ENCODE data around the gene PIP5K1B. TPM values are rescaled to one million over a fixed set of nuclear protein-coding genes. Genes with fewer than 3 reads are reported as not detected.

The PIP5K1B gene
- total RNA-seq, 1 experiment from 2014 or later = 0.20 TPM

DNA sequence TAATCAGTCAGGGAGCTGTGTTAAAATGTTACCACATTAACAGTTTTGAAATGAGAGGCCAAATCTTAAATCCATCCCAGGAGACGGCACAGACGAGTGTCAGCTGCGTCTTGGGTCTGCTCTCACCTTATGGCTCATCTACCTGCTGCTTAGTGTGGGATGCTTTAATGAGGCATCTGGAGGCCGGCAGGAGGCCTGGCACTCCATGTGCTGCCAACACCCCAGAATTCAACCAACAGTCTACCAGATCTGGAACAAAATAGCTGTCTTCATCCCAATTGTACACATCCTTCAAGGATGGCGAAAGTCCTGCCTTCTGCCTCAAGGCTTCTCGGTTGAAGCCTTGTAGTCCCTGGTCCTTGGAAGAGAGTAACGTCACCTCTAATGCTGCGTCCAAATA lies 296.9 kb downstream of the PIP5K1B start:
- Histone ChIP-seq H3K4me1 (ENCODE audit: control insufficient read depth in 1 of 2, insufficient read depth in 2 of 2, low read length in 2 of 2) (no peaks in the 10 kb centered on the region), H3K36me3 (ENCODE audit: control insufficient read depth in 1 of 2, insufficient read depth in 2 of 2, low read length in 2 of 2) (no peaks in the 10 kb centered on the region), H3K27me3 (ENCODE audit: insufficient read depth, low read length) (peaks cover 6% of the 10 kb centered on the region; the same call in 1 of the 2 replicates), H3K9me2 (ENCODE audit: insufficient read depth) (no peaks in the 10 kb centered on the region), H3K79me2 (ENCODE audit: insufficient read depth, low read length) (no peaks in the 10 kb centered on the region), H3K9ac (ENCODE audit: low read length) (no peak overlapping the region), H3K27ac (ENCODE audit: low read depth, low read length) (no peak overlapping the region), H3K9me3 (ENCODE audit: control insufficient read depth in 1 of 2, insufficient read depth in 1 of 2, low read depth in 1 of 2, low read length in 2 of 2) (no peaks in the 10 kb centered on the region), H3K4me3 (replicated peaks in 1 of 2; ENCODE audit: low read depth in 1 of 2, low read length in 2 of 2) (no peak overlapping the region), H2AFZ (ENCODE audit: low read depth, low read length, poor library complexity, severe bottlenecking) (no peak overlapping the region), H3K4me2 (ENCODE audit: low read length) (no peak overlapping the region), H4K20me1 (ENCODE audit: insufficient read depth) (no peaks in the 10 kb centered on the region)
- ChIA-PET RAD21 (ENCODE audit: low non-redundant PET in 1 of 2, low total read pairs in 2 of 2, uncharacterized antibody in 2 of 2, unreplicated experiment in 2 of 2) (no interaction called here), POLR2A (no interaction called here), CTCF (interaction anchor here (0.9 kb wide), 1 partner anchor 434 kb away, joined by 4 read pairs; no protein-coding TSS in a partner anchor)
- TF ChIP-seq ZNF274 (IDR thresholded peaks at IDR 0.05; ENCODE audit: low read depth, low read length) = no peak
- TF ChIP-seq POLR2A (IDR thresholded peaks at IDR 0.05; ENCODE audit: borderline replicate concordance, extremely low read depth, insufficient read depth, insufficient read length) = no peak
- no peak for TF ChIP-seq CEBPB (IDR thresholded peaks at IDR 0.05; ENCODE audit: low read depth)
- TF ChIP-seq CTCF (IDR thresholded peaks at IDR 0.05 in 2 of 3, conservative IDR thresholded peaks at IDR 0.05 in 1 of 3; ENCODE audit: borderline replicate concordance in 1 of 3, insufficient read depth in 1 of 3, low read depth in 2 of 3, low read length in 2 of 3) = no peak
- TF ChIP-seq RAD21 (IDR thresholded peaks at IDR 0.05; ENCODE audit: low read depth) = no peak
- no peak for TF ChIP-seq JUND (IDR thresholded peaks at IDR 0.05)
- TF ChIP-seq EZH2 (IDR thresholded peaks at IDR 0.05) = no peak
- TF ChIP-seq SP1 (IDR thresholded peaks at IDR 0.05; ENCODE audit: low read depth) = no peak
- TF ChIP-seq EGR1 (IDR thresholded peaks at IDR 0.05; ENCODE audit: low read depth) = no peak
- TF ChIP-seq EZH2phosphoT487 (IDR thresholded peaks at IDR 0.05; ENCODE audit: borderline replicate concordance) = no peak
- no peak for TF ChIP-seq ATF3 (IDR thresholded peaks at IDR 0.05)
- no peak for TF ChIP-seq ZFX (IDR thresholded peaks at IDR 0.05)
- BruUV-seq (replicated peaks) = no TSS peak
- intact Hi-C loops (cut with micrococcal nuclease) = no loop called here
- ATAC-seq (no peak), DNase-seq (ENCODE audit: low read depth, low spot score) (no peak)

Data from HCT116 (cell line).